NOMO-1 treated with DMSO at 0.1 percent for 48 hours (cell line): ENCODE data around the gene ATP9B.
"Not testable (repeated sequence)": the region's sequence is repeated elsewhere in the genome, so short reads cannot be mapped to it uniquely, and the experiment has no call there.

Source experiments
- DNase-seq: peaks from one replicate; lab custom pipeline; 2025; ENCODE audit not compliant: unreplicated experiment; lab: John Stamatoyannopoulos, UW

The ATP9B gene

GRCh38 chr18:79135924-79136323, 66.7 kb downstream of the ATP9B start:
- DNase-seq = no peak

GRCh38 chr18:79136742-79137141, 67.5 kb downstream of the ATP9B start:
- no peak for DNase-seq

- no peak for DNase-seq
Observed at GRCh38 chr18:79139206-79139605, 70.0 kb downstream of the ATP9B start.

- DNase-seq = no peak
Observed at GRCh38 chr18:79147014-79147413, 77.8 kb downstream of the ATP9B start.

- DNase-seq = no peak
Observed at GRCh38 chr18:79151191-79151590, 82.0 kb downstream of the ATP9B start.

- DNase-seq = no peak
Observed at GRCh38 chr18:79156327-79156726, 87.1 kb downstream of the ATP9B start.

- DNase-seq = no peak
Observed at GRCh38 chr18:79164706-79165105, 95.5 kb downstream of the ATP9B start.

- DNase-seq = no peak
Observed at GRCh38 chr18:79166702-79167101, 97.5 kb downstream of the ATP9B start.

GRCh38 chr18:79167526-79168190, 98.5 kb downstream of the ATP9B start:
- DNase-seq = no peak

GRCh38 chr18:79169958-79170555, 100.9 kb downstream of the ATP9B start:
- DNase-seq = peak; percentile 27

- not testable (repeated sequence) for DNase-seq
Observed at GRCh38 chr18:79172331-79172730, 103.1 kb downstream of the ATP9B start.

GRCh38 chr18:79173742-79174141, 104.5 kb downstream of the ATP9B start:
- no peak for DNase-seq

- no peak for DNase-seq
Observed at GRCh38 chr18:79178113-79178531, 108.9 kb downstream of the ATP9B start.

- no peak for DNase-seq
Observed at GRCh38 chr18:79182047-79182713, 113.0 kb downstream of the ATP9B start.

- DNase-seq = no peak
Observed at GRCh38 chr18:79185648-79186047, 116.5 kb downstream of the ATP9B start.

- no peak for DNase-seq
Observed at GRCh38 chr18:79186649-79187048, 117.5 kb downstream of the ATP9B start.

- DNase-seq = no peak
Observed at GRCh38 chr18:79187532-79188277, 118.5 kb downstream of the ATP9B start.

GRCh38 chr18:79191418-79191817, 122.2 kb downstream of the ATP9B start:
- no peak for DNase-seq

- no peak for DNase-seq
Observed at GRCh38 chr18:79191956-79192355, 122.8 kb downstream of the ATP9B start.

- DNase-seq = no peak
Observed at GRCh38 chr18:79193826-79194225, 124.6 kb downstream of the ATP9B start.
